Measurements from ENCODE around the gene TINAG.

TINAG gene

GRCh38 chr6:54267798-54268197 is 40.4 kb upstream of the TINAG start:
- TF ChIP-seq CTCF (IDR thresholded peaks at IDR 0.05; ENCODE audit: insufficient read depth, low read depth, low read length, missing control alignments): peak; percentile 56
- no peak overlapping the region for H3K4me3 ChIP-seq (ENCODE audit: low read length)
- DNase-seq (ENCODE audit: low read depth): peak; percentile 73

GRCh38 chr6:54273214-54273820 is 34.9 kb upstream of the TINAG start:
- no peak for DNase-seq (ENCODE audit: low read depth)
- no peak overlapping the region for H3K4me3 ChIP-seq (ENCODE audit: low read length)
- TF ChIP-seq CTCF (IDR thresholded peaks at IDR 0.05; ENCODE audit: insufficient read depth, low read depth, low read length, missing control alignments): no peak

- TF ChIP-seq CTCF (IDR thresholded peaks at IDR 0.05; ENCODE audit: insufficient read depth, low read depth, low read length, missing control alignments): no peak
- DNase-seq (ENCODE audit: low read depth): no peak
- no peak overlapping the region for H3K4me3 ChIP-seq (ENCODE audit: low read length)
These were observed 33.9 kb upstream of the TINAG start for GRCh38 chr6:54274383-54274782.

- no peak overlapping the region for H3K4me3 ChIP-seq (ENCODE audit: low read length)
- TF ChIP-seq CTCF (IDR thresholded peaks at IDR 0.05; ENCODE audit: insufficient read depth, low read depth, low read length, missing control alignments): no peak
- peak; percentile 62 for DNase-seq (ENCODE audit: low read depth)
These were observed 26.1 kb upstream of the TINAG start for GRCh38 chr6:54282186-54282585.

GRCh38 chr6:54284161-54284860 is 23.9 kb upstream of the TINAG start:
- no peak for TF ChIP-seq CTCF (IDR thresholded peaks at IDR 0.05; ENCODE audit: insufficient read depth, low read depth, low read length, missing control alignments)
- DNase-seq (ENCODE audit: low read depth): no peak
- no peak overlapping the region for H3K4me3 ChIP-seq (ENCODE audit: low read length)

GRCh38 chr6:54285595-54285994 is 22.6 kb upstream of the TINAG start:
- no peak for DNase-seq (ENCODE audit: low read depth)

More at GRCh38 chr6:54285595-54285994, 22.6 kb upstream of the TINAG start:
- no peak for TF ChIP-seq CTCF (IDR thresholded peaks at IDR 0.05; ENCODE audit: insufficient read depth, low read depth, low read length, missing control alignments)
- no peak overlapping the region for H3K4me3 ChIP-seq (ENCODE audit: low read length)
